ENCODE results near the gene NXF2. TPM values are rescaled to one million over a fixed set of nuclear protein-coding genes. Genes with fewer than 3 reads are reported as not detected.

NXF2 gene
- total RNA-seq, 1 experiment from 2014 or later = not detected

DNA sequence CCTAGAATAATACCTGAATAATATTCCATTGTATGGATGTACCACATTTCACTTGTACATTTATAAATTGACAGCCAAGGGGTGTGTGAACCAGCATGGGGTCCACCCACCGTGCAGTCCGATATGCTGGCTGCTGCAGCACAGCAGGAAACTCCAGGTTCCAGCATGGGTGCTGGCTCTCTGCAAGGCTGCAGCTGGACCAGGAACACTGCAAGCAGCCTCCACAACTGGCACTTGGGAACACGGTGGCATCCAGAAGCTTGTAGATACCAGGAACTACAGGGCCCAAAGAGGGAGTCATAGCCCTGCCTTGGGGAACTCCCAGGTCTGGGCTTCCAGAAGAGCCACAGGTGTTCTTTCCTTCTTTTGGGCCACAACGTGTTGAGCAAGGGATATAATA lies 91.2 kb downstream of the NXF2 start (continued):
- TF ChIP-seq, protein P1, sequence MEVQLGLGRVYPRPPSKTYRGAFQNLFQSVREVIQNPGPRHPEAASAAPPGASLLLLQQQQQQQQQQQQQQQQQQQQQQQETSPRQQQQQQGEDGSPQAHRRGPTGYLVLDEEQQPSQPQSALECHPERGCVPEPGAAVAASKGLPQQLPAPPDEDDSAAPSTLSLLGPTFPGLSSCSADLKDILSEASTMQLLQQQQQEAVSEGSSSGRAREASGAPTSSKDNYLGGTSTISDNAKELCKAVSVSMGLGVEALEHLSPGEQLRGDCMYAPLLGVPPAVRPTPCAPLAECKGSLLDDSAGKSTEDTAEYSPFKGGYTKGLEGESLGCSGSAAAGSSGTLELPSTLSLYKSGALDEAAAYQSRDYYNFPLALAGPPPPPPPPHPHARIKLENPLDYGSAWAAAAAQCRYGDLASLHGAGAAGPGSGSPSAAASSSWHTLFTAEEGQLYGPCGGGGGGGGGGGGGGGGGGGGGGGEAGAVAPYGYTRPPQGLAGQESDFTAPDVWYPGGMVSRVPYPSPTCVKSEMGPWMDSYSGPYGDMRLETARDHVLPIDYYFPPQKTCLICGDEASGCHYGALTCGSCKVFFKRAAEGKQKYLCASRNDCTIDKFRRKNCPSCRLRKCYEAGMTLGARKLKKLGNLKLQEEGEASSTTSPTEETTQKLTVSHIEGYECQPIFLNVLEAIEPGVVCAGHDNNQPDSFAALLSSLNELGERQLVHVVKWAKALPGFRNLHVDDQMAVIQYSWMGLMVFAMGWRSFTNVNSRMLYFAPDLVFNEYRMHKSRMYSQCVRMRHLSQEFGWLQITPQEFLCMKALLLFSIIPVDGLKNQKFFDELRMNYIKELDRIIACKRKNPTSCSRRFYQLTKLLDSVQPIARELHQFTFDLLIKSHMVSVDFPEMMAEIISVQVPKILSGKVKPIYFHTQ (CRISPR knock-in tag; IDR thresholded peaks at IDR 0.05) = no peak
- TF ChIP-seq ATF2 (CRISPR knock-in tag; IDR thresholded peaks at IDR 0.05; ENCODE audit: borderline replicate concordance, low read depth) = no peak
- TF ChIP-seq ZNF317 (CRISPR knock-in tag; IDR thresholded peaks at IDR 0.05; ENCODE audit: borderline replicate concordance, low read depth) = no peak

DNA sequence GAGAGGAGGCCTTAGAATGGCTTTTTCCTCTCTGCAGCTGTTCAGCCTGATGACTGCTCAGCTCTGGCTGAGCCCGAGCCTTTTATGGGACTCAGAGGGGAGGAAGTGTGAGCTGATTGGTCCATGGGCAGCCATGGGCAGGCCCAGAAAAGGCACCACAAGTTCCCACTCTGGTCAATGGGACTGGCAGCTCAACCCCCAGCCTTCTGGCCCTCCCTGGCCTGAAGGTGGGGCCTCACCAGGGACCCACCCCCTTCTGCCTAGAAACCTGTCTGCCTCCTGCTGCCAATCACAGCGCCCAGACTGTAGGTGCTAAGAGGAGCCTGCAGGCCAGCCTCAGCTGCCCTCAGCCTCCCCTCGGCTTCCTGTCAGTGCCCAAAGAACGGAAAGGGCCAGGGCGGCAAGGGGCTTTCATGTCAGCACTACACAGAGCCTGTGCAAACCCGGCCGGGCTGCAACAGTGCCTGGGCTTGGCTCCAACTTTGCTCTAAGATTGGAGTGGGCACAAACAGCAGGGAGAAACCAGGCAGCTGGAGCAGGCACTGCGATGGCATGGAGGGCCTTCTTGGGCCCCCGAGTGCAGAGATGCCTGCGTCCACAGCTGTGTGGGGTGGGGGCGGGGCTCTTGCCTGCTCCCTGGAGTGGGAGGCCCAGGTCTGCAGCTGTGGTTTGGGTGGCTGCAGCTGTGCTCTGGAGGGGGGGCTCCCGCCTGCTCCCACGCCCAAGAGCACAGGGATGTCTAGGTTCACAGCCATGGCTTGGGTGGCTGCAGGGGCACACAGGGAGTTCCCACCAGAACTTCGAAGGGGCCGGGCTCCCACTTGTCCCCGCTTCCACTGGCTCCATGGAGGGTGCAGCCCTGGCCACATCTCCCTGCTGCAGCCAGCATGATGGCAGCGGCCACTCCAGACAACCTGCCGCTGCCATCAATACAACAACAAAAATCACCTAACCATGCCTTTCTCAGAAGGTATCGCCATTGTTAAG lies 92.6 kb downstream of the NXF2 start:
- Mint-ChIP-seq H3K9me3 (peaks cover 6% of the 10 kb centered on the region; the same call in 1 of the 2 replicates), H3K27ac (no peak overlapping the region), H3K27me3 (ENCODE audit: low read depth) (no peaks in the 10 kb centered on the region), H3K36me3 (no peaks in the 10 kb centered on the region), H3K4me1 (no peaks in the 10 kb centered on the region), H3K4me3 (no peak overlapping the region)
- ATAC-seq = peak; percentile 72
- ChIA-PET CTCF (interaction anchor here (0.7 kb wide), 1 partner anchor 186 kb away, joined by 3 read pairs; no protein-coding TSS in a partner anchor), POLR2A (no interaction called here)
- DNase-seq (ENCODE audit: low spot score) = peak; percentile 10
- TF ChIP-seq HMGXB4 (CRISPR knock-in tag; IDR thresholded peaks at IDR 0.05) = no peak
- TF ChIP-seq, protein P2, sequence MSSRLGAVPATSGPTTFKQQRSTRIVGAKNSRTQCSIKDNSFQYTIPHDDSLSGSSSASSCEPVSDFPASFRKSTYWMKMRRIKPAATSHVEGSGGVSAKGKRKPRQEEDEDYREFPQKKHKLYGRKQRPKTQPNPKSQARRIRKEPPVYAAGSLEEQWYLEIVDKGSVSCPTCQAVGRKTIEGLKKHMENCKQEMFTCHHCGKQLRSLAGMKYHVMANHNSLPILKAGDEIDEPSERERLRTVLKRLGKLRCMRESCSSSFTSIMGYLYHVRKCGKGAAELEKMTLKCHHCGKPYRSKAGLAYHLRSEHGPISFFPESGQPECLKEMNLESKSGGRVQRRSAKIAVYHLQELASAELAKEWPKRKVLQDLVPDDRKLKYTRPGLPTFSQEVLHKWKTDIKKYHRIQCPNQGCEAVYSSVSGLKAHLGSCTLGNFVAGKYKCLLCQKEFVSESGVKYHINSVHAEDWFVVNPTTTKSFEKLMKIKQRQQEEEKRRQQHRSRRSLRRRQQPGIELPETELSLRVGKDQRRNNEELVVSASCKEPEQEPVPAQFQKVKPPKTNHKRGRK (CRISPR knock-in tag; IDR thresholded peaks at IDR 0.05; ENCODE audit: borderline replicate concordance) = no peak
- TF ChIP-seq ZNF532 (CRISPR knock-in tag; IDR thresholded peaks at IDR 0.05; ENCODE audit: borderline replicate concordance) = no peak
- TF ChIP-seq NFE2L1 (CRISPR knock-in tag; IDR thresholded peaks at IDR 0.05) = no peak
- TF ChIP-seq, protein P3, sequence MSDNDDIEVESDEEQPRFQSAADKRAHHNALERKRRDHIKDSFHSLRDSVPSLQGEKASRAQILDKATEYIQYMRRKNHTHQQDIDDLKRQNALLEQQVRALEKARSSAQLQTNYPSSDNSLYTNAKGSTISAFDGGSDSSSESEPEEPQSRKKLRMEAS (CRISPR knock-in tag; IDR thresholded peaks at IDR 0.05) = no peak
- TF ChIP-seq, protein P4, sequence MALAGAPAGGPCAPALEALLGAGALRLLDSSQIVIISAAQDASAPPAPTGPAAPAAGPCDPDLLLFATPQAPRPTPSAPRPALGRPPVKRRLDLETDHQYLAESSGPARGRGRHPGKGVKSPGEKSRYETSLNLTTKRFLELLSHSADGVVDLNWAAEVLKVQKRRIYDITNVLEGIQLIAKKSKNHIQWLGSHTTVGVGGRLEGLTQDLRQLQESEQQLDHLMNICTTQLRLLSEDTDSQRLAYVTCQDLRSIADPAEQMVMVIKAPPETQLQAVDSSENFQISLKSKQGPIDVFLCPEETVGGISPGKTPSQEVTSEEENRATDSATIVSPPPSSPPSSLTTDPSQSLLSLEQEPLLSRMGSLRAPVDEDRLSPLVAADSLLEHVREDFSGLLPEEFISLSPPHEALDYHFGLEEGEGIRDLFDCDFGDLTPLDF (CRISPR knock-in tag; IDR thresholded peaks at IDR 0.05) = no peak
- TF ChIP-seq, protein P5, sequence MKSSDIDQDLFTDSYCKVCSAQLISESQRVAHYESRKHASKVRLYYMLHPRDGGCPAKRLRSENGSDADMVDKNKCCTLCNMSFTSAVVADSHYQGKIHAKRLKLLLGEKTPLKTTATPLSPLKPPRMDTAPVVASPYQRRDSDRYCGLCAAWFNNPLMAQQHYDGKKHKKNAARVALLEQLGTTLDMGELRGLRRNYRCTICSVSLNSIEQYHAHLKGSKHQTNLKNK (CRISPR knock-in tag; IDR thresholded peaks at IDR 0.05) = no peak
- TF ChIP-seq SP1 (CRISPR knock-in tag; conservative IDR thresholded peaks at IDR 0.05) = no peak
- TF ChIP-seq ZNF423 (CRISPR knock-in tag; IDR thresholded peaks at IDR 0.05) = no peak
- no peak for TF ChIP-seq IRF2 (CRISPR knock-in tag; IDR thresholded peaks at IDR 0.05; ENCODE audit: borderline replicate concordance, low read depth)
- TF ChIP-seq ELF4 (CRISPR knock-in tag; IDR thresholded peaks at IDR 0.05; ENCODE audit: low read depth) = no peak
- no peak for TF ChIP-seq CREM (CRISPR knock-in tag; IDR thresholded peaks at IDR 0.05)
- no peak for TF ChIP-seq MXD4 (CRISPR knock-in tag; IDR thresholded peaks at IDR 0.05; ENCODE audit: borderline replicate concordance)
- TF ChIP-seq ZBTB21 (CRISPR knock-in tag; IDR thresholded peaks at IDR 0.05; ENCODE audit: borderline replicate concordance) = no peak
- no peak for TF ChIP-seq JAZF1 (CRISPR knock-in tag; IDR thresholded peaks at IDR 0.05)

All from WTC11 (cell line).